ENCODE data around the gene PPFIBP2. TPM values are rescaled to one million over a fixed set of nuclear protein-coding genes. Genes with fewer than 3 reads are reported as not detected.

The PPFIBP2 gene
- total RNA-seq, 2 experiments from 2014 or later = 33.1 to 34.7 TPM

DNA sequence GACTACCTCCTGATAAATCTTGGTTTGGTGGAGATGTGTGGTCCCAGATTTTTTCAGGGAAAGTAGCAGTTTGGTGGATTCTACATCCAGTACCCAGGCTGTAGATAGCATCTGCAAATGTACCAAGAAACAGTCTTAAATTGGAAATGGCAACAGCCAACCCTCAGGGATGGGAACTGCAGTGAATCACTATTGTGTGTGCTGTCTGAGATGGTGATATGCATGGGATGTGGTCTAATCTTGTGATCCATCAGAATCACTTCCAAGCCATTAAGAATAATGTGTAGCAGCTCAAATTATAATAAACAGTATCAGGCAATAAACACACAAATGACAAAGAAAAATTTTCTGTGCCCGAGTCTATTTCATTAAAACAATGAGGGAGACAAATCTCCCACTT lies 25.1 kb upstream of the PPFIBP2 start:
- POLR2A ChIA-PET = no interaction called here
- no peaks in the 10 kb centered on the region for H3K36me3 Mint-ChIP-seq (ENCODE audit: low read depth)
- no peak for DNase-seq
- H3K27ac Mint-ChIP-seq = no peak overlapping the region
- H3K27me3 Mint-ChIP-seq = peaks cover 4% of the 10 kb centered on the region
- H3K4me1 Mint-ChIP-seq = no peaks in the 10 kb centered on the region
- no peak overlapping the region for H3K4me3 Mint-ChIP-seq
- H3K9me3 Mint-ChIP-seq = no peaks in the 10 kb centered on the region
- CTCF ChIA-PET = interaction anchor here (1.8 kb wide), 1 partner anchor 18 kb away, joined by 3 read pairs; no protein-coding TSS in a partner anchor

DNA sequence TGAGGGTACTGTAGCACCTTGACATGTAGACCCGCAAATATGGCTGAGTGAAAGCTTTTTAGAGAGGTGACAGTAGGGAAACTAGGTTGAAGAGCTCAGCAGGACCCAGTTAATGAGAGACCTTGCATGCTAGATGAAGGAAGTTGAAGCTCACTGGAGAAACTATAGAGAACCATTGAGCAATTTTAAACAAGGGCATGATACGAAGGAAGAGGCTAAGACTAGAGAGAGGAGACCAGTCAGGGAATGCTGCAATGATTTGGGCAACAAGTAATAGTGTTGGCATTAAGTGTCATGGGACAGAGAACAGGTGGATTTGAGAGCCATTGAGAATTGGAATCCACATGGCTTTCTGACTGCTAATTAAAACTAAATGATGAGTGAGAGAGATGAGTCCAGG lies 24.4 kb upstream of the PPFIBP2 start:
- ChIA-PET CTCF (no interaction called here), POLR2A (no interaction called here)
- H3K4me3 Mint-ChIP-seq = no peak overlapping the region
- DNase-seq = no peak
- no peaks in the 10 kb centered on the region for H3K4me1 Mint-ChIP-seq
- peaks cover 4% of the 10 kb centered on the region for H3K27me3 Mint-ChIP-seq
- no peaks in the 10 kb centered on the region for H3K9me3 Mint-ChIP-seq
- H3K36me3 Mint-ChIP-seq (ENCODE audit: low read depth) = no peaks in the 10 kb centered on the region
- H3K27ac Mint-ChIP-seq = no peak overlapping the region

DNA sequence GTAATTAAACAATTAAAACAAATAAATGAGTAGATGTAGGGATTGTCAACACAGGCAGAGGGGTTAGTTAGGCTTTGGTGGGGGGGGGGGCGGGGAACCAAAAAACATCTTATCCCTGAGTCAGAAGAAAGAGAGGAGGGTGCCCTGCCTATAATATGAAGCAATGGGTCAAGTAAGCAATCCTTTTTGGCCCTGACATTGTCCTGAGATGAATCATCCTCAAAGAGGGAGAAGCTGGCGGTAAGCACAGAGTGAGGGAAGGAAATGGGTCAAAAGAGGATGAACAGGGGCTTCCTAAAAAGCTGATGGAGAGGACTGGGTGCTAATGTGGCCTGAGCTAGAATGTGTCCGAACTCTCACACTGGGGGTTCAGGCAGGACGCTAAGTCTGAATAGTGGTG lies 23.7 kb upstream of the PPFIBP2 start:
- ChIA-PET CTCF (interaction anchor here (0.6 kb wide), 1 partner anchor 119 kb away, joined by 3 read pairs; no protein-coding TSS in a partner anchor), POLR2A (no interaction called here)
- H3K27ac Mint-ChIP-seq = no peak overlapping the region
- H3K9me3 Mint-ChIP-seq = no peaks in the 10 kb centered on the region
- peaks cover 4% of the 10 kb centered on the region for H3K27me3 Mint-ChIP-seq
- no peaks in the 10 kb centered on the region for H3K36me3 Mint-ChIP-seq (ENCODE audit: low read depth)
- H3K4me3 Mint-ChIP-seq = no peak overlapping the region
- no peaks in the 10 kb centered on the region for H3K4me1 Mint-ChIP-seq
- no peak for DNase-seq

DNA sequence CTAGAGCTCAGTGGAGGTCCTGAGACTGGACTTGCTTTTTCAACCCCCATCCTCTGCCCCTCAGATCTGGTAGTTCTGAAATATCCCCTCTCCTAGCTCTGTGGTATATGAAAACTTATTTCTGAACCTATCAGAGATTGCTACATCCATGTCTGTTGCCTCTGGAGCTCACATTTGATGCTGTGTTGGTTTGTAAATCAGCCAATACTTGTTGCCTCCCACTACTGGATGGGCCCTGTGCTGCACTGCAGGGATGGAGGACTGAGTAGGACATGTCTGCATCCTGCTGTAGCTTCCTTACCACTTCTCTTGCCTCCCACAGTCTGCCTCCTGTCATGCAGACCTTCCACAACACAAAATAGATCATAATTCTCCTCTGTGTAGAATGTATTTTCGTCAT lies 23.3 kb upstream of the PPFIBP2 start:
- no peak overlapping the region for H3K4me3 Mint-ChIP-seq
- ChIA-PET CTCF (interaction anchor here (1.5 kb wide), 1 partner anchor 11 kb away, joined by 3 read pairs; no protein-coding TSS in a partner anchor), POLR2A (no interaction called here)
- H3K4me1 Mint-ChIP-seq = no peaks in the 10 kb centered on the region
- no peaks in the 10 kb centered on the region for H3K9me3 Mint-ChIP-seq
- H3K27me3 Mint-ChIP-seq = peaks cover 4% of the 10 kb centered on the region
- no peaks in the 10 kb centered on the region for H3K36me3 Mint-ChIP-seq (ENCODE audit: low read depth)
- no peak for DNase-seq
- H3K27ac Mint-ChIP-seq = no peak overlapping the region

DNA sequence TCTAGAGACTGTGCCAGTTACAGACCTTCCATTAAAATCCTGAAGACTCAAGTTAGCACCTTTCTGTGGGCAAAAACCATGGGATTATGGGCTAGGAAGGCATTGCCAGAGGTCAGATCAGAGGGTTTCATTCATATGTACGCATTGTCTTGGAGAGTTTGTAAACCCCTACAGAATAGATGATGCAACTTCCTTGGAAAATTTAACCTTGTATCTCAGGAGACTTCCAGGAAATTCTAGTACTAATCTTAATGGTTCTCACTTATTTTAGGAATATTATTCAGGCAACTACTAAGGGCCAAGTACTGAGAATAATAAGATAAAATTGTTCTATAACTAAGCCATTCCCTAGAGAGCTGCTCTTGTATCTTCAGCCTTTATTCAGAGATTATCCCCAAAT lies 21.5 kb upstream of the PPFIBP2 start:
- no peak overlapping the region for H3K27ac Mint-ChIP-seq
- H3K4me3 Mint-ChIP-seq = no peak overlapping the region
- peaks cover 4% of the 10 kb centered on the region for H3K27me3 Mint-ChIP-seq
- DNase-seq = no peak
- H3K9me3 Mint-ChIP-seq = no peaks in the 10 kb centered on the region
- no peaks in the 10 kb centered on the region for H3K4me1 Mint-ChIP-seq
- POLR2A ChIA-PET = no interaction called here
- CTCF ChIA-PET = no interaction called here
- no peaks in the 10 kb centered on the region for H3K36me3 Mint-ChIP-seq (ENCODE audit: low read depth)

DNA sequence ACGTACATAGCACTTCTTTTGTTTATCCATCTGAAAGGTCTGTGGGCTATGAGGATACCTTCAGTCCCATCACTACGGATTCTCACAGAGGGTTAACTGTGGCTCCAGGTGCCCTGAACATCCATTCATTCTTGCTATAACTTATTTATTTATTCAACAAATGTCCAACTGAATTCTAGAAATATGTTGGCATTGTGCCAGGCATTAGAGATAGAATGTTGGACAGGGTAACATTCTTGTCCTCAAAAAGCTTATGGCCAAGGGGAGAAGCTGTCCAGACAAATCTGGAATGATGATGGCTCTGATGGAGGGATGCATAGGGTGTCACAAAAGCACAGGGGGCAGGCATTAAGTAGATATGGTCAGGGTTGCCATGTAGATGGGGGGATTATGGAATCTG lies 20.1 kb upstream of the PPFIBP2 start:
- Mint-ChIP-seq H3K27ac (no peak overlapping the region), H3K4me3 (no peak overlapping the region), H3K27me3 (no peaks in the 10 kb centered on the region), H3K4me1 (no peaks in the 10 kb centered on the region), H3K36me3 (ENCODE audit: low read depth) (no peaks in the 10 kb centered on the region), H3K9me3 (no peaks in the 10 kb centered on the region)
- ChIA-PET CTCF (interaction anchor here (0.9 kb wide), 1 partner anchor 12 kb away, joined by 3 read pairs; no protein-coding TSS in a partner anchor), POLR2A (no interaction called here)
- DNase-seq = no peak

DNA sequence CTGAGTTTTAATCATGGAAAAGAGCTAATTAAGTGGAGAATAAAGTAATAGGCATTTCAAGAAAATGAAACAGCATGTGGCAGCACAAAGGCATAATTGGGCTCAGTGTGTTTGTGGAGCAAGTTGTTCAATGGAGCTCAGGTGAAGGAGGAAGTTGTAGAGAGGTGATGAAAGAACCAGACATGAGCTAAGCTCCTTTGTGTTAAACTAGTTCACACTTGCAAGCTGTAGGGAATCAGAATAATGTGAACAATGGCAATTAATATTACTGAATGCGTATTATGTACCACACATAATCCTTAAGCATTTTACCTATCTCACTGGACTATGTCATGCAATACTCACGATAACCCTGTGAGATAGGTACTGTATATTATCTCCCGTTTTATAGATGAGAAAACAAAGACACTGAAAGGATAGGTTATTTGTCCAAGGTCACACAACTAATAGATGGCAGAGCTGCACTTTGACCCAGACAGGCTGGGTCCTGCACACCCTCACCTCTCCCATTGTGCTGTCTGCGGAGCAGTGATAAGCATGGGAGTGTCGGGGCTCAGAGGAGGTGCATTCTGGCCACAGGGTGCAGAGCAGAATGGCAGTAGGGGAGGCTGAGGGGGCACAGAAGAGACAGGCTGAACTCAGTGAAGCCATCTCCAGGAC lies 19.6 kb upstream of the PPFIBP2 start:
- ChIA-PET CTCF (interaction anchor here (0.9 kb wide), 1 partner anchor 12 kb away, joined by 3 read pairs; no protein-coding TSS in a partner anchor), POLR2A (no interaction called here)
- Mint-ChIP-seq H3K27ac (no peak overlapping the region), H3K4me1 (no peaks in the 10 kb centered on the region), H3K9me3 (no peaks in the 10 kb centered on the region), H3K36me3 (ENCODE audit: low read depth) (no peaks in the 10 kb centered on the region), H3K27me3 (no peaks in the 10 kb centered on the region), H3K4me3 (no peak overlapping the region)
- no peak for DNase-seq

DNA sequence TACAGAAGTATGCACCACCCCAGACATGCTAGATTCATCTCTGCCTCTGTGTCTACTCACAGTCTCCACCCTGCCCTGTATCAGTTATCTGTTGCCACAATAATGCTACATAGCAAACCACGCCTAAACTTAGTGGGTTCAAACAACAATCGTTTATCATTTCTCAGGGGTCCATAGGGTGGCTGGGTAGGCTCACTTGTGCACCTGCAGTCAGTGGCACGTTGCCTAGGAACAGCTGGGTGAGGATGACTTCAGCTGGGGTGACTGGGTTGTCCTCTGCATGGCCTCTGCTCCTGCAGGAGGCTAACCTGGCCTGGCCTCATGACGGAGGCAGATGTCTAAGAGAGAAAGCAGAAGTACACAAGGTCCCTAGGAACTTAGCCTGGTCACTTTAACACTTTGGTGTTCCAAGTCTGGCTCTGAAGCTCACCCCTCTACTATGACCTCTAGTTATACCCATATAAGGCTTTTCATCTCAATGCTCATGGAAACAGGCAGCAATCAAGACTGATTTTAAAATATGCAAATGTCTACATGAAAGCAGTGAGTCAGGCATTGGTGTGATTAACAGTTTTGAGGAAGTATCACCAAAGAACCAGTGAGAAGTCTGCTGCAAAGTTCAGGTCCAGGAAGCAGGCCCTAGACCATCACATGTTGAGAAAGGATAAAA lies 17.8 kb upstream of the PPFIBP2 start:
- H3K27ac Mint-ChIP-seq = no peak overlapping the region
- no peaks in the 10 kb centered on the region for H3K4me1 Mint-ChIP-seq
- no peaks in the 10 kb centered on the region for H3K36me3 Mint-ChIP-seq (ENCODE audit: low read depth)
- no peaks in the 10 kb centered on the region for H3K27me3 Mint-ChIP-seq
- no peak for DNase-seq
- ChIA-PET POLR2A (no interaction called here), CTCF (no interaction called here)
- no peak overlapping the region for H3K4me3 Mint-ChIP-seq
- no peaks in the 10 kb centered on the region for H3K9me3 Mint-ChIP-seq

DNA sequence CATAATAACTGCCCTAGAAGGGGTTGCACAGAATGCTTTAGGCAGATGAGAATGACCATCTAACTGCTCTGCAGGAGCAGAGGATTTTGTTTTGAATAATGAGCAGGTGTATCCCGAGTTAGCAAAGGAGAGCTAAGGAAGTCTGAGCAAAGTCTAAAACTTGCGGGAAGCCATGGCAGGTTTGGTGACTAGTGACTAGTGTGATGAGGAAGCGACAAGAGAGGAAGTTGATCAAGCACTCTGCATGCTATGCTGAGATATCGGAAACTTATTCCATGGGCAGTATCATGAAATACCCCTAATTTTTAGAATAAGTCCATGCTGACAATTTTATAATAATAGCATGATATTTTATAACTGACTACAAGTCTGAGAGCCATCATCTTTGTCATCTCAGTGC lies 15.6 kb upstream of the PPFIBP2 start:
- Mint-ChIP-seq H3K27ac (no peak overlapping the region), H3K4me1 (no peaks in the 10 kb centered on the region), H3K4me3 (no peak overlapping the region), H3K36me3 (ENCODE audit: low read depth) (no peaks in the 10 kb centered on the region), H3K9me3 (no peaks in the 10 kb centered on the region), H3K27me3 (no peaks in the 10 kb centered on the region)
- POLR2A ChIA-PET = no interaction called here
- DNase-seq = no peak
- CTCF ChIA-PET = no interaction called here

DNA sequence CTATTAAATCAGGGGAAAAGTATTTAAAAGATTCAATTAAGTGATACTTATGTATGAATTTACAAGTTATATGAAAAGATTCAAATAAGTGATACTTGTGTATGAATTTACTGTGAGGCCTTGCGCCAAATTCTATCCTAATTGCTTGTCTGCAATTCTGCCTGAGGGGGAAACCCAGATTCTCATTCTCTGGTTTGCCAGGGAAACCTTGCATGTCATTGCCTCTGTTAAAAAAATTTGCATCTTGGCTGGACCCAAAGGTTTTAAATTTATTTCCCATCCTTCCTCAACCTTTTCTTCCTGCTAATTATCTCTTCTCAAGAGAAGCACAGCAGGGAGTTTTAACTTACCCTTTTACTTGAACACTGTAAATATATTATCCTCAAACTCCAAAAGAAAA lies 14.7 kb upstream of the PPFIBP2 start:
- Mint-ChIP-seq H3K9me3 (no peaks in the 10 kb centered on the region), H3K36me3 (ENCODE audit: low read depth) (no peaks in the 10 kb centered on the region), H3K27ac (no peak overlapping the region), H3K4me3 (no peak overlapping the region), H3K27me3 (no peaks in the 10 kb centered on the region), H3K4me1 (no peaks in the 10 kb centered on the region)
- ChIA-PET CTCF (interaction anchor here (1.1 kb wide), 1 partner anchor 26 kb away, joined by 4 read pairs; no protein-coding TSS in a partner anchor), POLR2A (no interaction called here)
- DNase-seq = no peak

DNA sequence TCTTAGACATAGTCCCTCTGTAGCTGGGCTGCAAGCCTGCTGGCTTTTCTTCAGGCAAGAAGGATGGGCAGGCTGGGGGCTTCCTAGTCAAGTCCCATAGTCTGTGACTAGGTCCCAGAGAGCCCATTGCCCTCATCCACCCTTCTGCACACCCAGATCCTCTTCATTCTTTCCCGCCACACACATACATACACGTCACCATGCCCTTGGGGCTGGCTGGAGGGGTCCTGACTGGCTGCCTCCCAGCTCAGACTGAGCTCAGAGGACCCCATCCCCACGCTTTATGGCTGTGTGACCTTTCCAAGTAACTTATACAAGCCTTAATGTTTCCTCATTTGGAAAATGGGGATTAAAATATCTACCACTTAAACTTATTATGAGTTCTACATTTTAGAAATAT lies 13.5 kb upstream of the PPFIBP2 start:
- no peaks in the 10 kb centered on the region for H3K9me3 Mint-ChIP-seq
- no peaks in the 10 kb centered on the region for H3K36me3 Mint-ChIP-seq (ENCODE audit: low read depth)
- ChIA-PET CTCF (interaction anchor here (0.6 to 1.1 kb wide), 2 partner anchors 27 to 1362 kb away, joined by 4 to 7 read pairs; no protein-coding TSS in a partner anchor), POLR2A (no interaction called here)
- no peaks in the 10 kb centered on the region for H3K4me1 Mint-ChIP-seq
- no peaks in the 10 kb centered on the region for H3K27me3 Mint-ChIP-seq
- no peak overlapping the region for H3K4me3 Mint-ChIP-seq
- no peak overlapping the region for H3K27ac Mint-ChIP-seq
- DNase-seq = no peak

DNA sequence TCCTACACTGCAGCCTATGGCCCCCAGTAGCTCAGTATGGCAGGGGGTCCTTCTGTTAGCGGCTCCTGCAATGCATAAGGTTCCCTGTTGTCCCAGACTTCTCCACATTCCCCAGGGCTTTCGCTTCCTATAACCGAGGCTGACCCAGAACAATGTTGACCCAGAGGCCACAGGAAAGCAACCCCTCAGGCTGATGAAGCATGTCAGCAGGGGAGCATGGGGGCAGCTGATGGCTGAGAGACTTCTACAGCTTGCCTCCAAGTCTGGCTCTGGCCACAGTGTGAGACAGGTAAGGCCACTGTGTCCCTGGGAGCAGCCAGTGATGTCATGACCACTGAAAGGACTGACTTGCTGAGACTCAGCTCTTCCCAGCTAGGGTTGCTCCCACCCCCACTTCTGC lies 12.5 kb upstream of the PPFIBP2 start:
- no peak for DNase-seq
- Mint-ChIP-seq H3K4me3 (no peak overlapping the region), H3K36me3 (ENCODE audit: low read depth) (no peaks in the 10 kb centered on the region), H3K9me3 (no peaks in the 10 kb centered on the region), H3K27ac (no peak overlapping the region), H3K4me1 (no peaks in the 10 kb centered on the region), H3K27me3 (no peaks in the 10 kb centered on the region)
- POLR2A ChIA-PET = no interaction called here
- CTCF ChIA-PET = interaction anchor here (1.0 to 1.7 kb wide), 2 partner anchors 10 to 12 kb away, joined by 3 to 6 read pairs; partner anchors contain the start of gene PPFIBP2

DNA sequence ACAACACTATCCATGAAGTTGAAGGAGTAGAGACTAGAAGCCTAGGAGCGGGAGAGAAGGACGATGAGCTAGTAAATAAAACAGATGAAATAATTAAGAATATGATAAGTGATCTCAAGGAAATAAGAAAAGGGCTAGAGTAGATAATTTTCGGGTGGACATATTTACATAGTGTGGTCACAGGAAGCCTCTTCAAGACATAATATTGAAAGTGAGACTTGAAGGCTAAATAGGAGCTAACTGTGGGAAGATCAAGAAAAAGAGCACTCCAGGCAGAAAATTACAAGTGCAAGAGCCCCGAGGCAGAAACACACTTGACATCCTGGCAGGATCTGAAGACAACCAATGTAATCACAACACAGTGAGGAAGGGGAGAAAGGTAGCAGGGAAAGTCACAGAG lies 11.9 kb upstream of the PPFIBP2 start:
- Mint-ChIP-seq H3K36me3 (ENCODE audit: low read depth) (no peaks in the 10 kb centered on the region), H3K4me3 (no peak overlapping the region), H3K27ac (no peak overlapping the region), H3K9me3 (no peaks in the 10 kb centered on the region), H3K4me1 (no peaks in the 10 kb centered on the region), H3K27me3 (peaks cover 4% of the 10 kb centered on the region)
- DNase-seq = no peak
- ChIA-PET POLR2A (no interaction called here), CTCF (interaction anchor here (1.0 to 1.7 kb wide), 2 partner anchors 11 to 12 kb away, joined by 3 to 6 read pairs; partner anchors contain the start of gene PPFIBP2)

Measured in activated CD4-positive, alpha-beta T cell treated with anti-CD3 and anti-CD28 coated beads, Interleukin-2, amount 10 ng/mL, durations not matched to agents 7 days and 5 days (primary cell).